GM12874 (cell line): Measurements from ENCODE around the gene PTPRD.

Experiments used
- TF ChIP-seq, protein P1 (sequence below): IDR thresholded peaks from 2 replicates; pipeline ENCODE4 v1.5.1; 2011; ENCODE audit warnings: low read depth, mild to moderate bottlenecking, control low read depth, low read length, moderate library complexity; ENCODE audit not compliant: insufficient read depth

PTPRD gene

DNA sequence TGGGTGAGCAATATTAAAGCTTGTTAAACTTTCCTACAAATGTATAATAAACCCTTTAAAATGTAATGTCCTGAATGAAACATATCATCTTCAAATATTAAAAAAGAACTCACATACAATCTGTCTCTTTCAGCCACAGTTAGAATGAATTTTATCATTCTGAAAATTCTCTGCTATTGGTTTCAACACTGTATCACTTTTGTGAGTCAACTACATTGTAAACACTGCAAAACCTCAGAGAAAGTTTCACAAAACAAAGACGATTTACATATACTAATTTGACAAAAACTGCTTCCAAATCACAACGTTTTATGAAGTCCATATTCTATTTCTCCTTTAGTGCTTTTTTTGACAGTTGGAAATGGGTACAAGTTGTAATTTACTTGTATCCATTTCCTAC, 1781.2 kb downstream of the PTPRD start:
- TF ChIP-seq, protein P1, sequence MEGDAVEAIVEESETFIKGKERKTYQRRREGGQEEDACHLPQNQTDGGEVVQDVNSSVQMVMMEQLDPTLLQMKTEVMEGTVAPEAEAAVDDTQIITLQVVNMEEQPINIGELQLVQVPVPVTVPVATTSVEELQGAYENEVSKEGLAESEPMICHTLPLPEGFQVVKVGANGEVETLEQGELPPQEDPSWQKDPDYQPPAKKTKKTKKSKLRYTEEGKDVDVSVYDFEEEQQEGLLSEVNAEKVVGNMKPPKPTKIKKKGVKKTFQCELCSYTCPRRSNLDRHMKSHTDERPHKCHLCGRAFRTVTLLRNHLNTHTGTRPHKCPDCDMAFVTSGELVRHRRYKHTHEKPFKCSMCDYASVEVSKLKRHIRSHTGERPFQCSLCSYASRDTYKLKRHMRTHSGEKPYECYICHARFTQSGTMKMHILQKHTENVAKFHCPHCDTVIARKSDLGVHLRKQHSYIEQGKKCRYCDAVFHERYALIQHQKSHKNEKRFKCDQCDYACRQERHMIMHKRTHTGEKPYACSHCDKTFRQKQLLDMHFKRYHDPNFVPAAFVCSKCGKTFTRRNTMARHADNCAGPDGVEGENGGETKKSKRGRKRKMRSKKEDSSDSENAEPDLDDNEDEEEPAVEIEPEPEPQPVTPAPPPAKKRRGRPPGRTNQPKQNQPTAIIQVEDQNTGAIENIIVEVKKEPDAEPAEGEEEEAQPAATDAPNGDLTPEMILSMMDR, result no peak

DNA sequence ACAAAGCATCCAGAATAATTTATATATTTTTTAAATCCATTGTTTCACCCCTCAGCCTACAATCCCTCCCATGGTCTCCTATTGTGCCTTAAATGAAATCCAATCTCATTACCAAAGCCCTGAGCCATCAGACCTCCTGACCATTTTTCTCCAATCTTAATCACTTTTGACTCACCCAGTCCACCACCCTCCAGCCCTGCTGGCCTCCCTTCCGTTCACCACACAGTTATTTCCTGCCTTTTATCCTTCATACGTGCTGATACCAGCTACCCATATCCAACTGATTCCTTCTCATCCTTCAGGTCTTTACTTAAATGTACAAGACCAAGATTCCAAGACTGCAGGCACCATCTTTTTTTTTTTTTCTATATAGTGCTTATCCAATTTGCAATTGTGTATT, 1786.5 kb downstream of the PTPRD start:
- TF ChIP-seq, protein P1, result no peak

DNA sequence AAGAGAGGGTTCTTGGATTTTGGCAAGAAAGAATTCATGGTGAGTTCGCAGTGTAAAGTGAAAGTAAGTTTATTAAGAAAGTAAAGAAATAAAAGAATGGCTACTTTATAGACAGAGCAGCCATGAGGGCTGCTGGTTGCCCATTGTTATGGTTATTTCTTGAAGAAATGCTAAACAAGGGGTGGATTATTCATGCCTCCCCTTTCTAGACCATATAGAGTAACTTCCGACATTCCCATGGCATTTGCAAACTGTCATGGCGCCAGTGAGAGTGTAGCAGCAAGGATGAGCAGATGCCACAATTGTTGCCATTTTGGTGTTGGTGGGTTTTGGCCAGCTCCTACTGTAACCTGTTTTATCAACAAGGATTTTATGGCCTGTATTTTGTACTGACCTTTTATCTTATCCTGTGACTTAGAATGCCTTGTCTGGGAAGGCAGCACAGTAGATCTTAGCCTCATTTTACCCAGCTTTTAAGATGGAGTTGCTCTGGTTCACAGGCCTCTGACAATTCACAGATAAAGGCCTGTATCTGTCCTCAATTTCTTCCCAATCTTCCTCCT, 1787.1 kb downstream of the PTPRD start:
- TF ChIP-seq, protein P1, result no peak

DNA sequence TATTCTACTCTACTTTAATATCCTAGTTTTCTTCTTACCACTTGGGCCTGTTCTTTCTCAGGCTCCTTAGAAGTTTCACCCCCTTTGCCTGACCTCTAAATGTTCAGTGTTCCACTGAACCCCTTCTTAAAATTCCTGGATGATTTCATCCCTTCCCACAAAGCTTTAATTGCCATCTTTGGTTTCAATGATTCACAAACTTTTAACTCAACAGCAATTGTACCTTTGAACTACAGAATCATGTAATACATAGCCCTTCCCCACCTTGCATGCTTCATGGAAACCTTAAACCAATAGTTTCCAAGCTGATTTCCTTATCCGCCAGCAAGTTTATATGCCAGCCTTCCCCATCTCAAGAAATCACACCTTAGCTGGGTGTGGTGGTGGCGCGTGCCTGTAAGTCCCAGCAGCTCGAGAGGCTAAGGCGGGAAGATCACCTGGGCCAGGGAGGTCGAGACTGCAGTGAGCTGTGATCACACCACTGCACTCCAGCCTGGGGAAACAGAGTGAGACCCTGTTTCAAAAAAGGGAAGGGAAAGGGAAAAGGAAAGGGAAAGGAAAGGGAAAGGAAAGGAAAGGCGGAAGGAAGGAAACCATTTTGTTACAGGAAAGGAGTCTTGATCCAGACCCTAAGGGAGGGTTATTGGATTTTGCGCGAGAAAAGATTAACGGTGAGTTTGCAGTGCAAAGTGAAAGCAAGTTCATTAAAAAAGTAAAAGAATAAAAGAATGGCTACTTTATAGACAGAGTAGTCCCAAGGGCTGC, 1789.5 kb downstream of the PTPRD start:
- TF ChIP-seq, protein P1, result no peak

DNA sequence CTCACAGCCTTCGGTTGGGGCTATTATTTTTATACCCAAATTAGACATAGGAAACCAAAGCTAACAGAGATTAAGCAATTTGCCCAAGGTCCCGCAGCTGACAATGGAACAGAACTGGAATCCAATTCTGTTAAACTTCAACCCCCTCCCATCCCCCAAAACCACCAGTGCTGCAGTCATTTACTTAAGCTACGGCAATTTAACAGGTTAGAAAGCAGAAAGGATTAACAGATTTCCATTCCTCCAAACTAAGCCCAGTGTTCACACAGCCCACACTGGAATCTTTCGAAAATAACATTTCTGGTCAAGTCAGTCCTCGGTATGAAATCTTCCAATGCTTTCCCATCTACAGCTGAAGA, 1790.2 kb downstream of the PTPRD start:
- TF ChIP-seq, protein P1, result no peak

DNA sequence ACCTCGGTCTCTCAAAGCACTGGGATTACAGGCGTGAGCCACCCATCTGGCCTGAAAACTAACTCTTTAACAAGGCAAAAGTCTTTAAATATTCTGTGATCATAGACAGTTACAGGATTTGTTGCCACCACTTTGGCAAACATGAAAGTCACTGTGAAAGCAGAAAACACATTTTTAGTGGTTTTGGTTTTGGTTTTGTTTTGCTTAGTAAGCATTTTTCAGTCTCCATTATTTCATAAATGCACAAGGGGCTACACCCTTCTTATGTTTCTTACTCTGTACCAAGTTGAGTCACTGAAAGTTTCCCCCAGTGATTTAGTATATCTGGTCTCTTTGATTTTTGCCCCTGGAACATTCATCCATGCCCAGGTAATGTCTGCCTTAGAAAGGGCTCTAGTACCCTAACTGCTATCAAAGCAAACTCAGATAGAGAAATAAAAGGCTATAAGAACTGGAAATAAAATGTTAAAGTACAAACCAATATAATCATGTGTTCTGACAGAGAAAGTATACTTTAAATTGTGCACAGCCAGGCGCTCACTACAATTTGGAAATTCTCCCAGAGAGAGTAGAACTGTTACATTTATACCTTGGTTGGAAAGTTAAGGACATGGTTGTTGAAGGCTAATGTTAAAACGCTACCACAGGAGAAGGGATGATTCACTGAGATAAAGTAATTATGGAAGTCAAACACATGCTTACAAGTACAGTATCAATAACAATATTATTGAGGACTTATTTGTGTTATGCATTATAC, 1790.7 kb downstream of the PTPRD start:
- TF ChIP-seq, protein P1, result no peak

DNA sequence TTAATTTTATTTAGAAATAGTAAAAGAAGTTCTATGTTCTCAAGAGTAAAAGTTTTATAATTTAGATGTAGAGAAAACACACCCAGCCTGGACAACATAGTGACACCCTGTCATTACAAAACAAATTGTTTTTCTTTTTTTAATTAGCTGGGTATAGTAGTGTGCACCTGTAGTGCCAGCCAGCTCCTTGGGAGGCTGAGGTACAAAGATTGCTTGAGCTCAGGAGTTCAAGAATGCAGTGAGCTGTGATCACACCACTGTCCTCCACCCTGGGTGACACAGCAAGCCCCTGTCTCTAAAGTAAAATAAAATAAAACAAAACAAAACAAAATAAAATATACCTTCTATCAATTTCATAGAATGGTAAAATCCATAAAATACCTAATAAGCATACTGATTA, 1795.5 kb downstream of the PTPRD start:
- TF ChIP-seq, protein P1, result no peak
